ENCODE data around the gene GULP1. TPM values are rescaled to one million over a fixed set of nuclear protein-coding genes. Genes with fewer than 3 reads are reported as not detected.

GULP1 gene
- total and polyA plus RNA-seq, 2 experiments from 2014 or later, result 94.6 to 181 TPM

GRCh38 chr2:188526701-188527100 lies 235.0 kb downstream of the GULP1 start:
- H3K27me3 ChIP-seq (ENCODE audit: insufficient read depth), result no peaks in the 10 kb centered on the region
- H4K20me1 ChIP-seq (replicated peaks; ENCODE audit: insufficient read depth), result no peaks in the 10 kb centered on the region
- no peak overlapping the region for H3K4me3 Mint-ChIP-seq
- H3K4me2 ChIP-seq, result no peak overlapping the region
- peak overlapping the region; percentile 47; the same call in 1 of the 2 replicates for H3K27ac ChIP-seq (ENCODE audit: low read depth)
- H3K36me3 ChIP-seq (ENCODE audit: insufficient read depth), result no peaks in the 10 kb centered on the region
- no peaks in the 10 kb centered on the region for H3K9me3 Mint-ChIP-seq
- TF ChIP-seq EZH2 (IDR thresholded peaks at IDR 0.05; ENCODE audit: low read depth, unreplicated experiment) (no peak), ZNF114 (CRISPR knock-in tag; IDR thresholded peaks at IDR 0.05) (no peak)
- peaks cover 34% of the 10 kb centered on the region; the same call in 2 of the 3 replicates for H3K36me3 Mint-ChIP-seq (ENCODE audit: low read depth)
- DNase-seq (ENCODE audit: low spot score) (no peak), ATAC-seq (no peak)
- 0 out of 2 replicates have a peak, but pooled peaks cover 4% of the 10 kb centered on the region for H3K79me2 ChIP-seq (replicated peaks; ENCODE audit: insufficient read depth)
- no peaks in the 10 kb centered on the region for H3K9me2 ChIP-seq (ENCODE audit: insufficient read depth)
- no peaks in the 10 kb centered on the region for H3K4me1 ChIP-seq (ENCODE audit: insufficient read depth)
- no peak overlapping the region for H2AFZ ChIP-seq
- H3F3A ChIP-seq (replicated peaks; ENCODE audit: low read depth), result no peaks in the 10 kb centered on the region
- no peak overlapping the region for H3K4me3 ChIP-seq
- H3K27ac Mint-ChIP-seq, result peak overlapping the region; percentile 29; the same call in 1 of the 2 replicates
- peaks cover 3% of the 10 kb centered on the region; the same call in 1 of the 3 replicates for H3K4me1 Mint-ChIP-seq
- H3K27me3 Mint-ChIP-seq (ENCODE audit: insufficient read depth, low read depth, poor library complexity), result no peaks in the 10 kb centered on the region

GRCh38 chr2:188527141-188527540 lies 235.5 kb downstream of the GULP1 start:
- no peaks in the 10 kb centered on the region for H4K20me1 ChIP-seq (replicated peaks; ENCODE audit: insufficient read depth)
- no peak overlapping the region for H3K4me2 ChIP-seq
- 0 out of 2 replicates have a peak, but pooled peaks cover 4% of the 10 kb centered on the region for H3K79me2 ChIP-seq (replicated peaks; ENCODE audit: insufficient read depth)
- no peaks in the 10 kb centered on the region for H3F3A ChIP-seq (replicated peaks; ENCODE audit: low read depth)
- Mint-ChIP-seq H3K36me3 (ENCODE audit: low read depth) (peaks cover 35% of the 10 kb centered on the region; the same call in 2 of the 3 replicates), H3K4me1 (peaks cover 3% of the 10 kb centered on the region; the same call in 1 of the 3 replicates), H3K27ac (peak overlapping the region; percentile 29; the same call in 1 of the 2 replicates), H3K9me3 (no peaks in the 10 kb centered on the region), H3K4me3 (no peak overlapping the region), H3K27me3 (ENCODE audit: insufficient read depth, low read depth, poor library complexity) (no peaks in the 10 kb centered on the region)
- ATAC-seq (no peak), DNase-seq (ENCODE audit: low spot score) (no peak)
- no peak overlapping the region for H2AFZ ChIP-seq
- TF ChIP-seq POLR2AphosphoS5 (IDR thresholded peaks at IDR 0.05; ENCODE audit: low read depth) (no peak), ZNF462 (CRISPR knock-in tag; IDR thresholded peaks at IDR 0.05) (no peak), EZH2 (IDR thresholded peaks at IDR 0.05; ENCODE audit: low read depth, unreplicated experiment) (no peak), REST (IDR thresholded peaks at IDR 0.05; ENCODE audit: unreplicated experiment) (no peak), ETS1 (IDR thresholded peaks at IDR 0.05) (no peak), CREB1 (CRISPR knock-in tag; IDR thresholded peaks at IDR 0.05; ENCODE audit: low read depth) (no peak), CTCF (conservative IDR thresholded peaks at IDR 0.05; ENCODE audit: low read depth in 2 of 2) (no peak)
- H3K27ac ChIP-seq (ENCODE audit: low read depth), result peak overlapping the region; percentile 47; the same call in 1 of the 2 replicates
- H3K27me3 ChIP-seq (ENCODE audit: insufficient read depth), result no peaks in the 10 kb centered on the region
- peaks cover under 1% of the 10 kb centered on the region; the same call in 1 of the 2 replicates for H3K9me2 ChIP-seq (ENCODE audit: insufficient read depth)
- H3K36me3 ChIP-seq (ENCODE audit: insufficient read depth), result no peaks in the 10 kb centered on the region
- no peak overlapping the region for H3K4me3 ChIP-seq
- no peaks in the 10 kb centered on the region for H3K4me1 ChIP-seq (ENCODE audit: insufficient read depth)

Data from GM23338 (cell line).